Measurements from ENCODE around the gene ATP5F1D. TPM values are rescaled to one million over a fixed set of nuclear protein-coding genes. Genes with fewer than 3 reads are reported as not detected.

Gene ATP5F1D
- total RNA-seq, 1 donor from 2014 or later, result 116 TPM

DNA sequence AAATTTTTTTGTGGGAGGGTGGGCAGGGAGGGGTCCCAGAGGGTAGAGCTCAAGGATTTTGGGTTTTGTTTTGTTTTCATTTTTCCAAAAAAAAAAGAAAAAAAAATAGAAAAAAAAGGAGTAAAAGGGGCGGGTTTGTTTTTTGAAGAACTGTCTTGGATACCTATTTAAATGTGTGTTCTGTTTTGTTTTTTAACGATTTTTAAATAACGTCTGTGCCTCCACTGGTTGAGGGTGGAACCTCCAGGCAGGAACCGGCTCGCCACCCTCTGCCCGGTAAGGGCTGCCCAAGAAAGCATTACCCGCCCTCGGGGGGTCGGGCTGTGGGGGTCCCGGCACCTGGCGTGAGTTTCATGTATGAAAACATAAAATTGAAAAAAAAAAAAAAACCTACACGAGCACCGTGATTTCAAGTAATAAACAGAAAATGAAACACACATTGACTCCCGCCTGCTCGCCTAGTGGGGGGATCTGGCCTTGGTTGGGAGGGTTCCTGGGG lies 17.2 kb downstream of the ATP5F1D start:
- TF ChIP-seq, protein P1, sequence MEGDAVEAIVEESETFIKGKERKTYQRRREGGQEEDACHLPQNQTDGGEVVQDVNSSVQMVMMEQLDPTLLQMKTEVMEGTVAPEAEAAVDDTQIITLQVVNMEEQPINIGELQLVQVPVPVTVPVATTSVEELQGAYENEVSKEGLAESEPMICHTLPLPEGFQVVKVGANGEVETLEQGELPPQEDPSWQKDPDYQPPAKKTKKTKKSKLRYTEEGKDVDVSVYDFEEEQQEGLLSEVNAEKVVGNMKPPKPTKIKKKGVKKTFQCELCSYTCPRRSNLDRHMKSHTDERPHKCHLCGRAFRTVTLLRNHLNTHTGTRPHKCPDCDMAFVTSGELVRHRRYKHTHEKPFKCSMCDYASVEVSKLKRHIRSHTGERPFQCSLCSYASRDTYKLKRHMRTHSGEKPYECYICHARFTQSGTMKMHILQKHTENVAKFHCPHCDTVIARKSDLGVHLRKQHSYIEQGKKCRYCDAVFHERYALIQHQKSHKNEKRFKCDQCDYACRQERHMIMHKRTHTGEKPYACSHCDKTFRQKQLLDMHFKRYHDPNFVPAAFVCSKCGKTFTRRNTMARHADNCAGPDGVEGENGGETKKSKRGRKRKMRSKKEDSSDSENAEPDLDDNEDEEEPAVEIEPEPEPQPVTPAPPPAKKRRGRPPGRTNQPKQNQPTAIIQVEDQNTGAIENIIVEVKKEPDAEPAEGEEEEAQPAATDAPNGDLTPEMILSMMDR (IDR thresholded peaks at IDR 0.05), result no peak
- peak overlapping the region; percentile 76 for H3K4me3 ChIP-seq
- H3K9me3 ChIP-seq, result no peaks in the 10 kb centered on the region
- peaks cover 89% of the 10 kb centered on the region for H3K4me1 ChIP-seq
- DNase-seq, result no peak
- H3K27ac ChIP-seq, result peak overlapping the region; percentile 98
- H3K36me3 ChIP-seq, result peaks cover 44% of the 10 kb centered on the region
- no peaks in the 10 kb centered on the region for H3K27me3 ChIP-seq (ENCODE audit: low read depth)
- intact Hi-C loops (cut with DNase I), result no loop called here
- no peak for ATAC-seq

DNA sequence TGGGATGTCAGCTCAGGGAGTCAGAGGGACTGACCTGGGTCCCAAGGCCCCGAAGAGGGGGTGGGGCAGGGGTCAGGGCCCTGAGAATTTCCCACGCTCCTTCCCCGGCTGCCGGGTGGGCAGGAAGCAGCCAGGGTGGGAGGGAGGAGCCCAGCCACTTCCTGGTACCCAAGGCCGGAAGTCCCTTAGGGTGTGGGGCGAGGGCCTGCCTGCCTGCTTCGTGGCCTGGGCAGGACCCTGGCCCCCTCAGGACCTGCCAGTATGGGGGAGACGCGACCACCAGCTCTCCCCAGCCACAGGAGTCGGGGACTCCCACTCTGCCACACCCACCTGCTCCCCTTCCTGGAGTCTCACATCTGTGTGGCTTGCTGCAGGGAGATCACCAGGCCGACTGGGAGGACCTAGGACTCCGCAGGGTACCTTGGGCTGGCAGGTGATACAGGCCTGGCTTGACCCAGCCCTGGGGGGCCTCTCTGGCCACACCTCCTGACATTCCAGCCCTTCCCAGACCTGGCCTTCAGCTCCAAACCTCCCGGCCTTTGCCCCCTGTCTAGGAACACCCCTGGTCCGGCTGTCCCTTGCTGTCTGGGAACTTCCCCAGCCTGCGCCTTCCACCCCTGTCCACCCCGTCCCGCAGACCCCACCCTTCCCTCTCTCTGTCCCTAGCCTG lies 17.8 kb downstream of the ATP5F1D start:
- intact Hi-C loops (cut with DNase I), result no loop called here

DNA sequence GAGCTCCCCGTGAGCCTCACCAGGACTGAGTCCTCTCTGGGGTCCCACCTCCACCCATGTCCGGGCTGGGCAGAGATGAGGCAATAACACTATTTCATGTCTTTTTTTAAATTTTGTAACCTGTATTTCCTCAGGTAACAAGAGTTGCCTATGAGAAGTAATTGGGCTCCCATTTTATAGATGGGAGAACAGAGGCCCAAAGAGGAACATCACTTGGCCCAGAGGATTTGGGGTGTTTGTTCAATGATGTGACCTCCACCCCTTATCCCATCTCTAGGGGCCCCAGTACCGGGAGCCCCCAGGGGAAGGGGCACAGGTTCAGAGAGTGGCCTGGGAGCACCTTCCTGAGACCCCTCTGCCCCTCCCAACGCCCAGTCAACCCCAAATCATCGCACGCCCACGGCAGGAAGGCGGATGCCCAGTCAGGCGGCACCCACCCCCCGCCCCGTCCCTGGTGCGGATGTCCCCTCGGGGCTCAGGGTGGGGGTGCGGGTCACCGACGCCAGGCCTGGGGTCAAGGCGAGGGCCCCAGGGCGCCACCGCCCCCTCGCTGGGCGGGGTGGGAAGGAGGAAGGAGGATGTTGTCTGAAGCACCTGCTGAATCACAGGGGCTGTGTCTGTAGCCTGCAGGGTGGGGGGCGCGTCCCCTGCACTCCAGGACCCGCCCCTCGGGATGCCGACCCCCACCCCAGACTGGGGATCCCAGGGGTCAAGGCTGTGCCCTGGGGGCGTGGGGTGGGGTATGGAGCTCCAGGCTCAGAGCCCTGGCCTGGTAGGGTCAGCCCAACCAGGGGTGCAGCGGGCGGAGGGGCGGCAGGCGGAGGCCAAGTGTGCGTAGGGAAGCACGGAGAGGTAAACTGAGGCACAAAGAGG lies 18.6 kb downstream of the ATP5F1D start:
- Histone ChIP-seq H3K4me1 (peaks cover 82% of the 10 kb centered on the region), H3K9me3 (no peaks in the 10 kb centered on the region), H3K27ac (peak overlapping the region; percentile 98), H3K4me3 (peak overlapping the region; percentile 76), H3K27me3 (ENCODE audit: low read depth) (no peaks in the 10 kb centered on the region), H3K36me3 (peaks cover 31% of the 10 kb centered on the region)
- DNase-seq (peak; percentile 72), ATAC-seq (peak; percentile 2 to 4)
- intact Hi-C loops (cut with DNase I), result no loop called here
- TF ChIP-seq, protein P1 (IDR thresholded peaks at IDR 0.05), result no peak

More for the DNA sequence above, 17.8 kb downstream of the ATP5F1D start:
- Histone ChIP-seq H3K4me1 (peaks cover 83% of the 10 kb centered on the region), H3K27me3 (ENCODE audit: low read depth) (no peaks in the 10 kb centered on the region), H3K36me3 (peaks cover 39% of the 10 kb centered on the region), H3K27ac (peak overlapping the region; percentile 98), H3K4me3 (peak overlapping the region; percentile 76), H3K9me3 (no peaks in the 10 kb centered on the region)
- TF ChIP-seq, protein P1 (IDR thresholded peaks at IDR 0.05), result no peak
- peak; percentile 7 to 18 for ATAC-seq
- peak; percentile 88 for DNase-seq

DNA sequence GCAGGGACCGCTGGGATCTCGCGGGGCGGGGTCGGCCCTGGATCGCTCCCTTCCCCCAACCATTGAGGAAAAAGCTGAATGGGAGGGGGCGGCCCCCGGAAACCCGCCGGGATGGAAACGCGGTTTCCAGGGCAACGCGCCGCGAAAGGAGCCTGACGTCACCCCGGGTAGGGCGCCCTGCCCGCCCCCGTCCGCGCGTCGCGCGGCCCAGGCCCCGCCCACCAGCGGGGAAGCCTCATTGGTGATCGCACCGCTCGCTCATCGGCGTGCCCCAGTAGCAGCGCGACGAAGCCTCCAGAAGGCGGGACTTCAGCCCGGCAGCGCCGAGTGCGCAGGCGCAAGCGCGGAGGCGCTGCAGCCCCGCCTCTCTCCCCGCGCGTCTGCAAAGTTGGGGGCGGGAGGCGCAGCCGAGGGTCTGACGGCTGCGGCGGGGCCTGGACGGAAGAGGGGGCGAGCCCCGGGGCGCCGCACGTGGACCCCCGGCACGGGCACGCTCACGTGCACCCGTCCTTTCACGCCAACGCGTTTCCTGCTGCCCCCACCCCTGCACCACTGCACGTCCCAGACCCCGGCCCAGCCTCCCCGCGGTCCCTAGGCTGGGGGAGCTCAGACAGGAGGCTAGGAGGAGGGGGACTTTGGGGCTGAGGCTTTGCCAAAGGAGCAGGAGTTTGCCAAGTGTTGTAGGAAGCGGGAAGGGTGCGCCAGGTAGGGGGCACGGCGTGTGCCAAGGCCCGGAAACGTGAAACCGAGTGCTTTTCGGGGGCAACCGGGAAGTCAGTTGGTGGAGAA lies 19.4 kb downstream of the ATP5F1D start:
- intact Hi-C loops (cut with DNase I), result no loop called here
- TF ChIP-seq, protein P1 (IDR thresholded peaks at IDR 0.05), result no peak
- H3K36me3 ChIP-seq, result peaks cover 23% of the 10 kb centered on the region
- peak overlapping the region; percentile 76 for H3K4me3 ChIP-seq
- ATAC-seq, result peak; percentile 83 to 92
- H3K4me1 ChIP-seq, result peaks cover 82% of the 10 kb centered on the region
- H3K27me3 ChIP-seq (ENCODE audit: low read depth), result no peaks in the 10 kb centered on the region
- peak; percentile 97 for DNase-seq
- no peaks in the 10 kb centered on the region for H3K9me3 ChIP-seq
- H3K27ac ChIP-seq, result peak overlapping the region; percentile 98

DNA sequence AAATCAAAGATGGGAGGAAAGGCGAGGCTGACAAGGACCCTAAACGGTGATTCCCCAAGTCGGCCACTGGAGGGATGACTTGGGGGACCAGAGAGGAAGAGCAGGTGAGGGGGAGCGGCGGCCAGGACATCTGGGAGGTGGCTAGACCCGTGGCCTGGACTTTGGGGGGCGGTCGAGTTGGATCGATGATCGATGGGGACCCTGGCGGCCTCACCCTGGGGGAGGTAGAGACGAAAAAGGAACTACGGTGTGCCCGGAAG lies 19.9 kb downstream of the ATP5F1D start:
- Histone ChIP-seq H3K9me3 (no peaks in the 10 kb centered on the region), H3K36me3 (peaks cover 17% of the 10 kb centered on the region), H3K27ac (peak overlapping the region; percentile 98), H3K4me3 (peak overlapping the region; percentile 76), H3K27me3 (ENCODE audit: low read depth) (no peaks in the 10 kb centered on the region), H3K4me1 (peaks cover 82% of the 10 kb centered on the region)
- no peak for ATAC-seq
- intact Hi-C loops (cut with DNase I), result no loop called here
- peak; percentile 61 for DNase-seq
- TF ChIP-seq, protein P1 (IDR thresholded peaks at IDR 0.05), result no peak

All from lower lobe of right lung (tissue), 2 donors.